CD4-positive, alpha-beta T cell treated with Interleukin-21 for 1 hour (primary cell): Measurements from ENCODE around the gene SYT7.
"Not testable (repeated sequence)": the region's sequence is repeated elsewhere in the genome, so short reads cannot be mapped to it uniquely, and the experiment has no call there.

Experiments
- DNase-seq: peaks from one replicate; pipeline ENCODE4 v3.0.0-alpha.2; 2020

The SYT7 gene

DNA sequence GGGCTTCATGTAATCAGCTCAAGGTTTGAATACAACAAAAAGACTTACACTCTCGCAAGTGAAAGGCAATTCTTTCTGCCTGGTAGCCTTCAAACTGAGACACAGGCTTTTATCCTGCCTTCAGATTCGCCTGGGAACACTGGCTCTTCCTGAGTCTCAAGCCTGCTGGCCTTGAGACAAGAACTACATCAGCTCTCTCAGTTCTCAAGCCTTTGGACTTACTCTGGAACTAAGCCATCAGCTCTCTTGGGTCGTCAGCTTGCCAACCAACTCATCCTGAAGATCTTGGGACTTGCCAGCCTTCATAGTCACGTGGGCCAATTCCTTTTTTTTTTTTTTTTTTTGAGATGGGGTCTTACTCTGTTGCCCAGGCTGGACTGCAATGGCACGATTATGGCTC is 108.0 kb downstream of the SYT7 start:
- no peak for DNase-seq

DNA sequence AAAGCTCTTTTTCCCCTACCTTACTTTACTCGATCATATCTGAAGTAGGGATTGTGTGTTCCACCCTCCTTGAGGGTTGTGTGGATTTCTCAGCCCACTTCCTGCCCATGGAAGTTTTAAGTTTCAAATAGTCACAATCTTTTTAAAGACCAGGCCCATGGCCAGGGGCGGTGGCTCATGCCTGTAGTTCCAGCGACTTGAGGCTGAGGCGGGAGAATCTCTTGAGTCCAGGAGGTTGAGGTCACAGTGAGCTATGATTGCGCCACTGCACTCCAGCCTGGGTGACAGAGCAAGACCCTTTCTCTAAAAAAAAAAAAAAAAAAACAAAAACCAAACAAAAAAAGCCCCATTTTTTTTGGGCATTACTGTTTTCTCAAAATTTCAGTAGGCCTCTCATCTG is 108.6 kb downstream of the SYT7 start:
- no peak for DNase-seq

DNA sequence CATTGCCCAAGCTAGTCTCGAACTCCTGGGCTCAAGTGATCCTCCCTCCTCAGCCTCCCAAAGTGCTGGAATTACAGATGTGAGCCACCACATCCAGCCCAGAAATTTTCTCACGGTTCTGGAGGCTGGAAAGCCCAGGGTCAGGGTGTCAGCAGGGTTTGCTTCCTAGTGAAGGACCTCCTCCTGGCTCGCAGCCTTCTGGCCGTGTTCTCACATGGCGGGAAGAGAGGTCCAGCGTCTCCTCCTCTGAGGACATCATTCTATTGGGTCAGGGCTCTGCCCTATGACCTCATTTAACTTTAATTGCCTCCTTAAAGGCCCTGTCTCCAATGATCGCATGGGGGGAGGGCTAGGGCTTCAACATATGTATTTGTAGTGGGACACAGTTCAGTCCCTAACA is 112.9 kb downstream of the SYT7 start:
- DNase-seq: no peak

DNA sequence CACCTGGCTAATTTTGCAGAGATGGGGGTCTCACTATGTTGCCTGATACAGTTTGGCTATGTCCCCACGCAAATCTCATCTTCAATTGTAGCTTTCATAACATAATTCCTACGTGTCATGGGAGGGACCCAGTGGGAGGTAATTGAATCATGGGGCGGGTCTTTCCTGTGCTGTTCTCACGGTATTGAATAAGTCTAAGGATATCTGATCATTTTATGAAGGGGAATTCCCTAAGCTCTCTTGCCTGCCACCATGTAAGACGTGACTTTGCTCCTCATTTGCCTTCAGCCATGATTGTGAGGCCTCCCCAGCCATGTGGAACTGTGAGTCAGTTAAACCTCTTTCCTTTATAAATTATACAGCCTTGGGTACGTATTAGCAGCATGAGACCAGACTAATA is 113.3 kb downstream of the SYT7 start:
- DNase-seq: not testable (repeated sequence)
